Measurements from ENCODE around the gene LGALS1. TPM values are rescaled to one million over a fixed set of nuclear protein-coding genes. Genes with fewer than 3 reads are reported as not detected.

Gene LGALS1
- total RNA-seq, 1 donor from 2014 or later = 21.0 TPM

GRCh38 chr22:37640591-37641560, 34.6 kb upstream of the LGALS1 start:
- no peaks in the 10 kb centered on the region for H3K9me3 Mint-ChIP-seq
- H3K36me3 Mint-ChIP-seq (ENCODE audit: low read depth) = peaks cover 2% of the 10 kb centered on the region
- peak overlapping the region; percentile 84 for H3K4me3 Mint-ChIP-seq
- no peak for TF ChIP-seq CTCF (conservative IDR thresholded peaks at IDR 0.05)
- H3K27me3 Mint-ChIP-seq (ENCODE audit: low read depth) = no peaks in the 10 kb centered on the region
- peak overlapping the region; percentile 6 for H3K27ac Mint-ChIP-seq (ENCODE audit: unreplicated experiment)
- no peak for DNase-seq (ENCODE audit: low read depth, low spot score)
- H3K4me1 Mint-ChIP-seq = peaks cover 28% of the 10 kb centered on the region

- peaks cover 2% of the 10 kb centered on the region for H3K36me3 Mint-ChIP-seq (ENCODE audit: low read depth)
- no peak for DNase-seq (ENCODE audit: low read depth, low spot score)
- no peaks in the 10 kb centered on the region for H3K27me3 Mint-ChIP-seq (ENCODE audit: low read depth)
- H3K27ac Mint-ChIP-seq (ENCODE audit: unreplicated experiment) = no peak overlapping the region
- H3K9me3 Mint-ChIP-seq = no peaks in the 10 kb centered on the region
- peak overlapping the region; percentile 65 for H3K4me3 Mint-ChIP-seq
- peaks cover 25% of the 10 kb centered on the region for H3K4me1 Mint-ChIP-seq
- no peak for TF ChIP-seq CTCF (conservative IDR thresholded peaks at IDR 0.05)
Measured at GRCh38 chr22:37641561-37641949, 33.9 kb upstream of the LGALS1 start.

- peak; percentile 91 for TF ChIP-seq CTCF (conservative IDR thresholded peaks at IDR 0.05)
- H3K4me3 Mint-ChIP-seq = peak overlapping the region; percentile 84
Measured at GRCh38 chr22:37643225-37643847, 32.1 kb upstream of the LGALS1 start.

GRCh38 chr22:37647317-37647716, 28.1 kb upstream of the LGALS1 start:
- H3K36me3 Mint-ChIP-seq (ENCODE audit: low read depth) = peaks cover 2% of the 10 kb centered on the region
- no peak overlapping the region for H3K27ac Mint-ChIP-seq (ENCODE audit: unreplicated experiment)
- no peak overlapping the region for H3K4me3 Mint-ChIP-seq
- peaks cover 8% of the 10 kb centered on the region for H3K4me1 Mint-ChIP-seq
- TF ChIP-seq CTCF (conservative IDR thresholded peaks at IDR 0.05) = no peak
- DNase-seq (ENCODE audit: low read depth, low spot score) = no peak
- H3K9me3 Mint-ChIP-seq = no peaks in the 10 kb centered on the region
- no peaks in the 10 kb centered on the region for H3K27me3 Mint-ChIP-seq (ENCODE audit: low read depth)

More at GRCh38 chr22:37643225-37643847, 32.1 kb upstream of the LGALS1 start:
- peak; percentile 99 for DNase-seq (ENCODE audit: low read depth, low spot score)
- peaks cover 14% of the 10 kb centered on the region for H3K4me1 Mint-ChIP-seq
- H3K36me3 Mint-ChIP-seq (ENCODE audit: low read depth) = peaks cover 2% of the 10 kb centered on the region
- H3K9me3 Mint-ChIP-seq = no peaks in the 10 kb centered on the region
- no peak overlapping the region for H3K27ac Mint-ChIP-seq (ENCODE audit: unreplicated experiment)
- H3K27me3 Mint-ChIP-seq (ENCODE audit: low read depth) = no peaks in the 10 kb centered on the region

GRCh38 chr22:37647928-37648327, 27.5 kb upstream of the LGALS1 start:
- Mint-ChIP-seq H3K4me1 (peaks cover 8% of the 10 kb centered on the region), H3K36me3 (ENCODE audit: low read depth) (peaks cover 2% of the 10 kb centered on the region), H3K27me3 (ENCODE audit: low read depth) (no peaks in the 10 kb centered on the region), H3K9me3 (no peaks in the 10 kb centered on the region), H3K27ac (ENCODE audit: unreplicated experiment) (no peak overlapping the region), H3K4me3 (no peak overlapping the region)
- DNase-seq (ENCODE audit: low read depth, low spot score) = no peak
- TF ChIP-seq CTCF (conservative IDR thresholded peaks at IDR 0.05) = no peak

All from neural crest cell (in vitro differentiated cells).